Kidney capillary endothelial cell (primary cell): ENCODE results near the gene IQCH.

Source experiments
- DNase-seq: peaks from one replicate; pipeline ENCODE4 v3.0.0-alpha.2; 2018; ENCODE audit warnings: low spot score

IQCH gene

DNA sequence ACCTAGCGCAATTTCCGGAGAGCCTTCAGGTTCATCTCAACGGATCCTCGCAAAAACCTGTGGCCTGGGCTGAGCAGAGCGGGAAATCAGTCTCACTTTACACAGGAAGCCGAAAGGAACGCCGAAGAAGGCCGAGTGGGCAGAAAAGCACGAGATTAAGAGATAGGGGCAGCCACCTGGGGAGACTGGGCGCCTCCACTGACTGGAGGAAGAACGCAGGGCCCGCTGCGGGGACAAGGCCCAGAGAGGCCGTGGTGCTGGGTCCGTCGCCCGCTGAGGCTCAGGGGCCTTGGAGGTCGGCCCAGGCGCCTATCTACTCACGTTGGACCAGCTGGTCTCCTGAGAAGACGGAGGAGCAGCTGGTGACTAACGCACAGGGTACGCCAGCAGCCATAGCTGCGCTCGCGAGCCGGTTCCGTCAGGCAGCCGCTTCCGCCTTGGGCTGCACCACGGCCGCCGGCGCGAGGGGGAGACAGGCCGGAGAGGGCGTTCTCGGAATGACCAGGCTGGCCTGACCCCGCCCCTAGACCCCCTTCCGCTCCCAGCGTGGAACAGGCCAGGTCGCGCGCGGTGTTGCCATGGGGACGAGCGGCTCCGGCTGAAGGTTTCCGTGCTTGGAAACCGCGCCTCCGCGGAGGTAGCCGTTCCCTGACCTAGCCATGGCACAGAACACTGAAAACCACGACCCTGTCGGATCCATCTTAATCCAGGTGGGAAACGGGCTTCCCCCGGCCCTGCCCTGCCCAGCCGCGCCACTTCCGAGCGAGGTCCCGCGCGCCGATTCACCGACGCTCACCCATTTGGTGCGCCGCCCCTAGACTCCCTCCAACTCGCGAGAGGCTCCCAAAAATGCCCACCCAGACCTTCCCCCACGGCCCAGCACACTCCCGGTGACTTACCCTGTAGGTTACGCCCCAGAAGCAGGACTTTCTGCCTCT, at the start of gene IQCH, which contains the start of gene AAGAB:
TSS of gene IQCH (plus strand) at position 549 of the 938 bp plus-strand sequence. CDS start at position 660, 111 bp downstream.
TSS of gene AAGAB (minus strand) at position 424 of the 938 bp plus-strand sequence. CDS start at position 394, 30 bp downstream.
- peak; percentile 97 for DNase-seq

DNA sequence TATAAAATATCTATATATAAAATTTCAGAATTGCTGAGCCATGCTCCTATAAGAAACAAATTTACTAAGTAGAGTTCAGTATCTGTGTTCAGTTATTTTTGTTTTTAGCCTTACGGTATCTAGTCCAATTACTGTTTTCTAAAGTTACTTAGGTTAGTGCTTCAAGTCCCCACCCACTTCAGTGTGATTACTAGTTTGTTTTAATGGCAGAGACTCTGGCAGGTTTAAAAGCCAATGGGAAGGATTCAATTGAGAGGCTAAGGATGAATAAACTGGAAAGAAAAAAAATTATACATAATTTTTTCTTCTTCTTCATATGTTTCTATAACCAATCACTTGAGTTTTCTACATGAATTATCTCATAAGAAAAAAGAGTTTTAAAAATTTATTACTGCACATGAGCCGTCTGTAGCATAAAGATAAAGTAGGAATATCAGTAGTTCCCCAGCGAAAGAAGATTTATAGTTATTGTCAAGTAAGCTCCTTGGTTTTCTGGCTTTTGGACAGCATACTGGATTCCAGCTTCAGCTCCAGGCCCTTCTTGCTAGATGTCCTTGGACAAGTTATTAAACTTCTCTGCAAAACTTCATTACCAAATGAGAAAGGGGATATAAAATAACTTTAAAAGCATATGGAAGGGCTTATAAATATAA, 46.9 kb upstream of the IQCH start:
- DNase-seq = no peak

DNA sequence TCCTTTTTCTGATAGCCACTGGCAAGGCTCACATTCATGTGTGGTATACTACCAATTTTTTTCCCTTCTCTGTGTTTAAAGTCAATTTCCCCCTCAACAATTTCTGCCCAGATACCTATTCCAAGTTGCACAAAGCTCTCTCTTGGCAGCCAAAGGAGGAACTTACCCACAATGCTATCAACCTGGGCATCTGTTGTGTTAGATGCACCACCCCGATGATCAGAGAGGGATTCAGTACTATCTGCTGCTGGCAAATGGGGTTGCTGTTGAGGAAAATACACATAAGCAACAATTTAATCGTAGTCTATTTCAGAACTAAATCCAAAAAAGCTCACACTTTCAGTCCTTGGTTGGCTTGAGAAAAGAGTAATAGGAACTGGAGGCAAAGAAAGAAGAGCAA, 46.2 kb upstream of the IQCH start:
- no peak for DNase-seq

DNA sequence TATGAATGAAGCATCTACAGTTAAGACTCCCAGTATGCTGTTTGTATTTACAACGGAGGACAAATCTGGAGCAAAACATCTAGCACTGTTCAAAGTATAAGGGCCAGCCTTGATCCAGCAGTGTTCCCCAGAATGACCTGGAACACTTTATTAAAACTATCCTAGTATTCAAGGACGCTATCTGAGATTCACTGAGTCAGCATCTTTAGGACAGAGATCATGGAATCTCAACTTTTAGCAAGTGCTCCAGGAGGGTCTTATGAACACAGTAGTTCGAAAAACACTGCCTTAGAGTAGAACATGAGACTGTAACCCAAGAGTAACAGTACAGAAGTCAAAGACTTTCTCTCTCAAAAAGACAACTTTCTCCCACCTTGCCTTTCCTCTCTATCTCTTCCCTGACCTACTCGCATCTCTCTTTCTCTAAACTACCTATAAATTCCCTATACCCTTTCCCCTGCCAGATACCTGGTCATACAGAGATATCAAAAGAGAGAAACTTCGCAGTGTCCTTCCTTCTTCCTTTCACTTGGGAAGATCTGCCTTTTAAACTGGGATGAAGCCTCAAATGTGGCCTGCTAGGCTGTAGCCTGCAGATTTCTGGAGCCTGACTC, 43.9 kb upstream of the IQCH start:
- no peak for DNase-seq

DNA sequence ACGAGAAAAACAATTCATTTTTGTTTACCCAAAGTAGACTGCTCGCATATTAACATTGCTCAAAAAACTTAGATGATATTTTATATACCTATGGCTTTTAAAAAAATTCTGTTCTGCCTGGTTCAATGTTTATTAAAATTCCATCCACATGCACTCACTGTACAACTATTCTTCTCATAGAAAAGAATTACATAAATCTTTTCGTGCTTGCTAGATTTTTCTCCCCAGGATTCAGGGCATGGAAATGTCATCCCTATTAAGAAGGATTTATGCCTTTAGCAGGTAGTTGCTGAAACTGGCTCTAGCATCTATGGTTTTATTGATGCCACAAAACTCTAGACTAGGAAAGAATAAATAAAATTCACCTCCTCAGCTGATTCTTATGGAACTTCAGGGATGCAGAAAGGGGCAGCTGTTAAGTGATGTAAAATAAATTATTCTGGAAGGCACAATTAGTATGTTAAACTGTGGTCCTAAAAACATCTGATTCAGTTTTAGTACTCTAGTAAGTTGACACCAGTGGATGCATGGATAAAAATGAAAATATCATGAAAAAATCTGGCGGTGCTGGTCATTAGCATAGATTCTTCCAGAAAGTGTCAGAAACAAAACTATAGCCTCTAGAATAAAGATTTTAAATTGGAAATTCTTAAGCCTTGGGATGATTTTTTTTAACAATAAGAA, 41.8 kb upstream of the IQCH start:
- no peak for DNase-seq

DNA sequence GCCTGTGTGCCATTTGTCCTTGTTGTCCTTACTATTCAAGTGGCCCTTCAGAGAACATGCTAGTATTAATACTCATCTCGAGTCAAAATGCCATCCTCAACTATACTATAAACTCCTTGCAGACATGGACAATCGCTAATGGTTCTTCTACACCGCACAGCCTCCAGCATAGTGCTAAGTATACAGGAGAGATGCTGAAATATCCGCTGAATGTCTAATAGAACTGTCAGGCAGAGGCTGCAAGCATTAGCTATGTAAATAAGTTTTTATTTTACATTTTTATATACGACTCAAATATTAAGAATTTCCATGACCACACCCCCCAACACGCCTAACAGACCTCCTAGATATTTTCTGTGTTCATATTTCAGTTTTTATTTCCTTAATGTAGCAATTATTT, 39.5 kb upstream of the IQCH start:
- DNase-seq = no peak

DNA sequence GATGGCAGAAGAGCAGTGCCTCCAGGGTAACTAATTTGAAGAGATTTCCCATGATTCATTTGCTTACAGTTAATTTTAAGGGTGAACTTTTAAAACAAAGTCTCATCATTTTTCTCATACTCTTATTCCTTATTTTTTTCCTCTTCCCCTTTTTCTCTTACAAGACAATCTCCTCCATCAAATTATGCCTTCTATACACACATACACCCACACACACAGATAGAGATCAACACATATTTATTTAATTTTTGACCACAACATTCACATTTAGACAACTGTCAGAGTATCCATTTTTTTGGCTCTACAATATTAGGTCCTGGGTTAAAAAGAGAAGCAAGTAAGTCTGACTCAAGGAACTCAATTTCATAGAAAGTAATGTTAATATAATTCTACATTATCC, 37.7 kb upstream of the IQCH start:
- DNase-seq = no peak

DNA sequence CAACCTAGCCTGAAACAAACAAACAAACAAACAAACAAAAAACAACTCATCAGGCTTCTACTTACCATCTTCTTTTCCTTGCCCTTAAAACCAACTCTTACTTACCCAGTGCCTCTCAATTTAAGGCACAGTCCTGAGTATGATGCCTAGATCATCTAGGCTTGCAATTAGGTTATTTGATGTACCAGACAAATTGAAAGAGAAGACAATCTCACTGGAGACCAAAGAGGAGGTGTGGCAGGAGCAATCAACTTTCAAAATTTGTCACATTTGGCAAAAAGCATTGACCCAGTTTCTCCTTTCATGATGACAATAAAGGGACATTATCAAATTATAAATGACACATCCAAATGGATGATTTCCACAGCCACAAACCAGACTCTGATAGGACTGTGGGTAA, 36.2 kb upstream of the IQCH start:
- no peak for DNase-seq

DNA sequence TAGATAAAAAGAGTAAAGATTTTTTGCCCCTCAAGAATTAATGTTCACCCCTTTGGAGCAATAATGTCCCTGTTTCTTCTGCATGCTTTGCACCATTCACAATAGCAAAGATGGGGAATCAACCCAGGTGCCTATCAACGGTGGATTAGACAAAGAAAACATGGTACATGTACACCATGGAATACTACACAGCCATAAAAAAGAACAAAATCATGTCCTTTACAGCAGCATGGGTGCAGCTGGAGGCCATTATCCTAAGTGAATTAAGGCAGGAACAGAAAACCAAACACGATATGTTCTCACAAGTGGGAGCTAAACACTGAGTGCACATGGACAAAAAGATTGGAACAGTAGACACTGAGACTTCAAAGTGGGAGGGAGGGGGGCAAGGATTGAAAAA, 35.3 kb upstream of the IQCH start:
- DNase-seq = no peak

DNA sequence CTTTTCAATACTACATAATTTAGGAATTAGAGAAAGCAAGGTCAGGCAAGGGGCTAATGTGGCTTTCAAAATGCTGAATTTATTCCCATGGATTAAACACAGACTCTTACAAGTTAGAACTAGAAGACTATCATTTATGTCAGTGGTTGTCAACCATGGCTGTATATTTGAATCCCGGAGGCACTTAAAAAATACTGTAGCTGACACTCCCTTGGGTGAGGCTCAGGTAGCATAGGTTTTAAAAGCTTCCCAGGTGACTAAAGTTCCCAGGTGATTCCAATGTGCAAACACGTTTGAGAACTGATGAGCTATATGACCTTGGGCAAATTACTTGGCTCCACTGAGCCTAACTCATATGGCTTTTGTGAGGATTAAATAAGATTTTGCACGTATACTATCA, 29.7 kb upstream of the IQCH start:
- no peak for DNase-seq

DNA sequence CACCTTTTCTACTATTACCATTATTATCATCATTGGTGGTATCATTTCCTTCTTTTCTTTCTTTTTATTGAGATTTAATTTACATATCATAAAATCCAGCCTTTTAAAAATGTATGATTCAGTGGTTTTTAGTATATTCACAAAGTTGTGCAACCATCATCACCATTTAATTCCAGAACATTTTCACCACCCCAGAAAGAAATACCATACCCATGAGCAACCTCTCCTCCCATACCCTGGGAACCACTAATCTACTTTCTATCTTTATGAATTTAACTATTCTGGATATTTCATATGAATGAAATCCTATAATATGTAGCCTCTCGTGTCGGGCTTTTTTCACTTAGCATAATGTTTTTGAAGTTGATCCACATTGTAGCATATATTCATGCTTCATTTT, 29.2 kb upstream of the IQCH start:
- no peak for DNase-seq

DNA sequence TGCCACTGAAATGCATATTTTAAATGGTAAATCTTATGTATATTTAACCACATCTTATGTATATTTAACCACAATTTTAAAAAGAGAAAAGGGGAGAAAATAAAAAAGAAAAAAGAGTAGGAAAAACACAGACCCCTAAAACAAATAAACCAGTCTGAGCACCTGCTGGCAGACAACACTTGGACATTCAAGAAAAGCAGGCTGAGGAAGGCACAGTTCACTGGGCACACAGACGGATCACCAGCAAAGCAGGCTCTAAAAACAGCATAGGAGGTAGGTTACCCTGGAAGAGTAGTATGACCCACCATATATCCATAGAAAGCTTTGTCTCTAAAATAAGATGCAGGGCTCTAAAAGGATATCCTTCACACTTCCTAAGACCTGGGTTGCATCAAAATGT, 27.2 kb upstream of the IQCH start:
- DNase-seq = no peak

DNA sequence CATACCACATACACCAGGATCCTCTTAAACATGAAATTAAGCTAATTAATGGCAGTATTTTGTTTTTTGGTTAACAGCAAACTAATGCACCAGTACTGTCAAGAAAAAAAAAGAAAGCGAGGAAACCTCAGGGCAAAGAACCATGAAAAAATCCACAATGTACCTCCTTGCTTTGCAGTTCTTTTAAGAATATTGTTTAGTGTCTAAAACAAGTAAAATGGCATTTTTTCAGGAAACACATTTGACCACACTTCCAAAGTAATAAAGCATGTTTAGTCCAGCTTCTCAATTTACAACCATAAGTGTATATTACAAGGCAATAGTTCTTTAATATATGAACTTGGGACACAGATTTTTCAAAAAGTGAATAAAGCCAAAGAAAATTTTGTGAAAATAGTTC, 26.7 kb upstream of the IQCH start:
- no peak for DNase-seq

DNA sequence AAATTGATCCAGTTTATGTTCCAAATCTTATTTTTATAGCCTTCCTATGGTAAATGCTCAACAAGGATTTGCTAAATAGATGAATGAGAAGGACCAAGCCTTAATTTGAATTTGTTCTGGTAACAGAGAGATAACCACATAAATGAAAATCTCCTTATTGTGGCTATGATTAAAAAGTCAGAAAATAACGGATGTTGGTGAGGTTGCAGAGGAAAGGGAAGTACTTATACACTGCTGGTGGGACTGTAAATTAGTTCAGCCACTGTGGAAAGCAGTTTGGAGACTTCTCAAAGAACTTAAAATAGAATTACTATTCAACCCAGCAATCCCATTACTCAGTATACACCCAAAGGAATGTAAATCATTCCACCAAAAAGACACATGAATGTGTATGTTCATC, 26.3 kb upstream of the IQCH start:
- DNase-seq = no peak

DNA sequence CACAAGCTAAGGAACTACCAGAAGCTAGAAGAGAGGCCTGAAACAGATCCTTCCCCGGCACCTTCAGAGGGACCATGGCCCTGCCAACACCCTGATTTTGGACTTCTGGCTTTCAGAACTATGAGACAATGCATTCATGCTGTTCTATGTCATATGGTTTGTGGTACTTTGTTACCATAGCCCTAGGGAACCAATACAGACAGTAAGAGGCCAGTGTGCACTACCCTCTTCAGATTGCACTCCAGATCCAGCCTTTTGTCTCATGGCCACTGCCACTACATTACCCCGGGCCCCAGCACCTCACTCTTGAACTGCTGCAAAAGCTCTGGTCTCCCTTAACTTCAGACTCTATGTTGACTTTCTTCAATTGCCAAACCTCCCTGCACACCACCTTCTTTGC, 24.1 kb upstream of the IQCH start:
- no peak for DNase-seq

DNA sequence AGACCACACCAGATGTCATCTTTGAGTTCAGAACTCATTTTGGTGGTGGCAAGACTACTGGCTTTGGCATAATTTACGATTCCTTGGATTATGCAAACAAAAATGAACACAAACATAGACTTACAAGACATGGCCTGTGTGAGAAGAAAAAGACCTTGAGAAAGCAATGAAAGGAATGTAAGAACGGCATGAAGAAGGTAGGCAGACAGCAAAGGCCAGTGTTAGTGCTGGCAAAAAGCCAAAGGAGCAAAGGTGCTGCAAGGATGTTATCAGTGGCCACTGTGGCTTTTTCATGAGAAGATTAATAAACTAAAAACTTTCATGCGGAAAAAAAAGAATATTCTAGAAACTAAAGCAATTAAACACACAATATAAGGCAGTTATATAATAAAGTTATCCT, 22.0 kb upstream of the IQCH start:
- no peak for DNase-seq

DNA sequence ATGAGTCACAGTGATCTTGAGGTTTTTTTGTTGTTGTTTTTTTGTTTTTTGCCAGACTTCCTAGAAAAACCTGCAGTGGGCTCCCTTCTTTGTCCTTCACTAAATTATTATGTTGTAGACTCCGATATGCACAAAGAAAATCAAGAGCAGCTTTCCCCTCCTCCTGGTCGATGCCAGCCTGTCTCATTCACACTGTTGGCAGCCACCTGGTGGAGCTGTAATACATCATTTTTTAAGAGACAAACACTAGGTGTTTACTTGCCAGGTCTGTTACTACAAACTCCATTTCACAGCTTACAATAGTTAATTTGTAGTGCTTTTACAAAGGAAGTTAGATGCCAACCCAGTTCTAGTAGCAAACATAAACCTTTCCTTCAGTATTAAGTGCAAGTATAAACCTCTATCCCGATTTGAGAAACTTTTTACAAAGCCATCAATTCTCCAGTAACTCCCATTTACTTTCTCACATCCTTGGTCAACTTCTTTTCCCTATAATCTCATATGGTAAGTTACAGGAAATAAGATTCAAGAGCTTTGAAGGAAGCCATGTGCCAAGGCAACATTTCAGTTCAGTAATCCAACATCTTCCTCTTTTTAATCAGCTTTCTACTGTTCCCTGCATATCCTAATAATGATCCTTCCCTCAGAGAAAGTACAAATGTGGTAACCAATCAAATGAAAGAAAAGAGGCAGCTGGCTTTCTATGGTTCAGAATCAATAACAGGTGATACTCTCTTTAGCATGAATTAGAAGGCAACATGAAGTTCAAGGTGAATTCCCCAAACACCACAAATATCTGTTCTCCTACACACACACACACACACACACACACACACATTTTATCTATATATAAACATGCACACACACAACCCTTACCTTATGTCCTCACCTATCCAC, 14.1 kb upstream of the IQCH start:
- DNase-seq = no peak

DNA sequence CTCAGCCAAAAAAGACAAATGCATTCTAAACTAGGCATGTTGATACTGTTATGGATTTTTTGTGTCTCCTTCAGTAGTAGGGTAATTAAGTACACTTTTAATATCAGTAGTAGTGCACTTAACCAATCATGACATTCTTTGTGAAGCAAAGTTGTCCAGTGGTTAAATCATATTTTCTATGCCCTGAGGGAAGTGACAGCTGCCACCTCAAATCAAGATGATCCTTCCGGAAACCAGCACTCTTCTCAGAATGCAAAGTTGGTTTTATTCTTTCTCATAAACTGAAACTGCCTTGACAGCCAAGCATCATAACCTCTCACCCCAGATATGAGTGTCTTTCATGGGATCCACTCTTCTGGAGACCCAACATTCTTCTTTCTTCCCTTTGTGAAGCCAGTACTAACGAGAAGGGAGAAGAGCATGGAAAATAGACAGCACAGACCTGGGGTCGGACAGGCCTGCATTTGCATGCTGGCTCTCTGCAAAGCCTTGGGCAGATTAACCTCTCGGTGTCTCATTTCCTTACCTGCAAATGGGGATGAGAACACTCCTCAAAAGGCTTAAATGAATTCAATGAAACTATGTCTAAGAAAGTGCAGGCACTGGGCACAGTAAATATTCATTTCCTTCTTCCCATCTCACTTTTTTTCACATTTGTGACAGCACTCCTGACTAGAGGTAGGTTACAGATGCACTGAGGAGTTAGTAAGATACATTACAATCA, 13.3 kb upstream of the IQCH start:
- DNase-seq = no peak

DNA sequence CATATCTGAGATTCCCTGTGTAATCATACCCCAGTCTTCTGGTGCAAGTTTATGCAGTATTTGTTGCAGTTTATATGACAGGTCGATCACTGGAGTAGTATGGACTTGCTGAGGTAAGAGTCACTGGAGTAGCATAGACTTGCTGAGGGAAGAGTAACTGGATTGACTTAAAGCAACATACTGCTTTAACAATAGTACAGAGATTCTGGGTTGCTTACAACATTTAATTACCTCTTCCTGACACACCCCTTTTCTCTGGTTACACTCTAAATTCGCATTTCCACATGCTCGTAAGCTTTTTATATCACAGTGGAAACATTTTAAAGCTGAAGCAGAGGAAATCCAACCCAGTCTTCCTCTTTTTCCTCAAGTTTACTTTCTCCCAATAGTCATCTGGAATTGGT, 11.9 kb upstream of the IQCH start:
- no peak for DNase-seq

DNA sequence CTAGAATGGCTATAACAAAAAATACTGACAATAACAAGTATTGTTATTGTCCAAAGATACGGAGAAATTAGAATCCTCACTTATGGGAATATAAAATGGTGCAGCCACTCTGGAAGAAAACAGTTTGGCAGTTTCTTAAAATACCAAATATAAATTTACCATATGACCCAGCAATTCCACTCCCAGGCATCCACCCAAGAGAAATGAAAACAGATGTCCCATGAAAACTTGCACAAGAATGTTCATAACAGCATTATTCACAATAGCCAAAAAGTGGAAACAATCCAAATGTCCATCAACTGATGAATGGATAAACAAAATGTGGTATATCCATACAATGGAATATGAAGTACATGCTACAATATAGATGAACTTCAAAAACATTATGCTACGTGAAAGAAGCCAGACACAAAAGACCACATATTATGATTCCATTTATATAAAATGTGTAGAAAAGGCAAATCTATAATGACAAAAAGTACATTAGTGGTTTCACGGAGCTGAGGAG, 9.6 kb upstream of the IQCH start:
- no peak for DNase-seq
